HCT116 (cell line): Measurements from ENCODE around the gene CLPSL1. TPM values are rescaled to one million over a fixed set of nuclear protein-coding genes. Genes with fewer than 3 reads are reported as not detected.

Source experiments
- ATAC-seq: fragments of 200-7000 bp; cut with Tn5 transposase; 2 replicates; pipeline ENCODE4 v1.9.1; 2020; ENCODE audit warnings: mild to moderate bottlenecking, moderate library complexity
- BruUV-seq: library from RNA; stranded (reverse); fragments of 400-500 nt; replicated peaks from 2 replicates; lab custom pipeline; 2021; lab: Mats Ljungman, UMichigan
- CTCF ChIA-PET: fragments of 300-600 bp; sonication (Branson Sonifier 250); formaldehyde crosslinking; loops from one replicate; lab custom pipeline; 2021; ENCODE audit warnings: antibody characterized with exemption; lab: Charles Lee
- POLR2A ChIA-PET: fragments of 300-600, 350-600 bp; sonication (Branson Sonifier 250); formaldehyde crosslinking; loops from one replicate; lab custom pipeline; 2021; ENCODE audit warnings: antibody characterized with exemption; lab: Charles Lee
- RAD21 ChIA-PET, 2 experiments: fragments of 300-600 bp; sonication (Branson Sonifier 250); formaldehyde crosslinking; loops; one replicate each; lab custom pipeline; 2023; ENCODE audit warnings: low total read pairs in 2 of 2; ENCODE audit not compliant: uncharacterized antibody in 2 of 2, unreplicated experiment in 2 of 2, low non-redundant PET in 1 of 2; lab: Charles Lee
- DNase-seq: peaks from one replicate; pipeline ENCODE4 v3.0.0-alpha.2; 2010; ENCODE audit warnings: low read depth, low spot score
- H2AFZ ChIP-seq: fragments of 200-600 bp; shearing (Covaris generic), sonication (generic); 2 replicates; pipeline ENCODE4 v1.6.1; 2017; ENCODE audit warnings: low read depth, mixed run types, mixed read lengths, antibody characterized with exemption, low read length; ENCODE audit not compliant: poor library complexity, severe bottlenecking
- H3K27ac ChIP-seq: 2 replicates; pipeline ENCODE4 v1.5.1; 2012; ENCODE audit warnings: low read depth, low read length
- H3K27me3 ChIP-seq: fragments of 200-600 bp; sonication (generic); 2 replicates; pipeline ENCODE4 v1.6.1; 2016; ENCODE audit warnings: mixed run types, low read length, mixed read lengths; ENCODE audit not compliant: insufficient read depth
- H3K36me3 ChIP-seq, 2 experiments: fragments of 200-500 bp in 1 of 2; fragments of 200-600 bp in 1 of 2; sonication (Bioruptor generic) in 1 of 2; sonication (generic) in 1 of 2; 2 replicates each; pipeline versions ENCODE4 v1.5.1 to v1.6.1; 2014 to 2016; ENCODE audit warnings: low read length in 2 of 2, inconsistent platforms in 1 of 2, mixed read lengths in 1 of 2, mixed run types in 1 of 2; ENCODE audit not compliant: insufficient read depth in 2 of 2, control insufficient read depth in 1 of 2
- H3K4me1 ChIP-seq, 2 experiments: fragments of 200-600 bp in 1 of 2; sonication (generic) in 1 of 2; 2 replicates each; pipeline versions ENCODE4 v1.5.1 to v1.6.1; 2012 to 2017; ENCODE audit warnings: low read length in 2 of 2, inconsistent platforms in 1 of 2, mild to moderate bottlenecking in 1 of 2, mixed read lengths in 1 of 2, mixed run types in 1 of 2, moderate library complexity in 1 of 2; ENCODE audit not compliant: insufficient read depth in 2 of 2, control insufficient read depth in 1 of 2
- H3K4me2 ChIP-seq: fragments of 200-600 bp; sonication (generic); 2 replicates; pipeline ENCODE4 v1.6.1; 2017; ENCODE audit warnings: mixed run types, low read length, mixed read lengths
- H3K4me3 ChIP-seq, 2 experiments: fragments of 200-600 bp in 1 of 2; sonication (generic) in 1 of 2; replicated peaks in 1 of 2; 2 replicates each; pipeline ENCODE4 v1.5.1; 2011 to 2016; ENCODE audit warnings: low read length in 2 of 2, control low read depth in 1 of 2, low read depth in 1 of 2, mild to moderate bottlenecking in 1 of 2, mixed read lengths in 1 of 2, mixed run types in 1 of 2
- H3K79me2 ChIP-seq: fragments of 200-600 bp; sonication (generic); 2 replicates; pipeline ENCODE4 v1.6.1; 2017; ENCODE audit warnings: mild to moderate bottlenecking, mixed run types, low read length, moderate library complexity, mixed read lengths; ENCODE audit not compliant: insufficient read depth
- H3K9ac ChIP-seq: fragments of 200-600 bp; sonication (generic); 2 replicates; pipeline ENCODE4 v1.6.1; 2016; ENCODE audit warnings: low read length, mixed read lengths
- H3K9me2 ChIP-seq: fragments of 200-600 bp; sonication (generic), shearing (Covaris generic); 2 replicates; pipeline ENCODE4 v1.6.1; 2017; ENCODE audit warnings: mixed run types, mild to moderate bottlenecking, moderate library complexity; ENCODE audit not compliant: insufficient read depth
- H3K9me3 ChIP-seq, 2 experiments: fragments of 200-500 bp in 1 of 2; fragments of 200-600 bp in 1 of 2; sonication (Bioruptor generic) in 1 of 2; sonication (generic) in 1 of 2; 2 replicates each; pipeline ENCODE4 v1.6.1; 2014 to 2017; ENCODE audit warnings: low read length in 2 of 2, mixed read lengths in 2 of 2, inconsistent platforms in 1 of 2, low read depth in 1 of 2, mild to moderate bottlenecking in 1 of 2, mixed run types in 1 of 2, moderate library complexity in 1 of 2; ENCODE audit not compliant: control insufficient read depth in 1 of 2, insufficient read depth in 1 of 2
- H4K20me1 ChIP-seq: fragments of 200-600 bp; sonication (generic), shearing (Covaris generic); 2 replicates; pipeline ENCODE4 v1.6.1; 2017; ENCODE audit warnings: mixed run types, mild to moderate bottlenecking, moderate library complexity; ENCODE audit not compliant: insufficient read depth
- CBX3 ChIP-seq: IDR thresholded peaks from 2 replicates; pipeline ENCODE4 v1.6.1; 2012; ENCODE audit warnings: low read depth
- CEBPB ChIP-seq: IDR thresholded peaks from 2 replicates; pipeline ENCODE4 v1.6.1; 2012; ENCODE audit warnings: low read depth
- EZH2 ChIP-seq: fragments of 200-600 bp; sonication (generic); IDR thresholded peaks from 2 replicates; pipeline ENCODE4 v1.6.1; 2017; ENCODE audit warnings: antibody characterized with exemption, mixed run types
- JUND ChIP-seq: IDR thresholded peaks from 2 replicates; pipeline ENCODE4 v1.6.1; 2012
- POLR2A ChIP-seq: IDR thresholded peaks from 2 replicates; pipeline ENCODE4 v1.7.0; 2011; ENCODE audit warnings: borderline replicate concordance; ENCODE audit not compliant: insufficient read depth, insufficient read length; ENCODE audit errors: extremely low read depth
- RAD21 ChIP-seq: IDR thresholded peaks from 2 replicates; pipeline ENCODE4 v1.6.1; 2012; ENCODE audit warnings: low read depth, mild to moderate bottlenecking
- SRF ChIP-seq: IDR thresholded peaks from 2 replicates; pipeline ENCODE4 v1.6.1; 2012; ENCODE audit warnings: low read depth
- ZFX ChIP-seq: fragments of 450-650 bp; IDR thresholded peaks from 2 replicates; pipeline ENCODE4 v1.6.1; 2017
- intact Hi-C: fragments of 100-400 bp; cut with micrococcal nuclease; formaldehyde crosslinking; loops from 2 replicates; pipeline ENCODE4 v1.10.0; 2022
- total RNA-seq: library from RNA; stranded (reverse); gene quantifications from one replicate; pipeline ENCODE4 v1.2.1, GENCODE V29; 2021; ENCODE audit not compliant: unreplicated experiment
- TF ChIP-seq, protein P1 (sequence below), 3 experiments: fragments of 200-600 bp in 1 of 3; sonication (generic) in 1 of 3; IDR thresholded peaks in 2 of 3; conservative IDR thresholded peaks in 1 of 3; 2 replicates each; pipeline ENCODE4 v1.5.1; 2012 to 2017; ENCODE audit warnings: low read depth in 2 of 3, low read length in 2 of 3, antibody characterized with exemption in 1 of 3, borderline replicate concordance in 1 of 3, control low read depth in 1 of 3, mild to moderate bottlenecking in 1 of 3, mixed read lengths in 1 of 3, mixed run types in 1 of 3, moderate library complexity in 1 of 3; ENCODE audit not compliant: insufficient read depth in 1 of 3
- TF ChIP-seq, protein P2 (sequence below): IDR thresholded peaks from 2 replicates; pipeline ENCODE4 v1.6.1; 2012; ENCODE audit warnings: low read depth

The CLPSL1 gene
- total RNA-seq, 1 experiment from 2014 or later = not detected

DNA sequence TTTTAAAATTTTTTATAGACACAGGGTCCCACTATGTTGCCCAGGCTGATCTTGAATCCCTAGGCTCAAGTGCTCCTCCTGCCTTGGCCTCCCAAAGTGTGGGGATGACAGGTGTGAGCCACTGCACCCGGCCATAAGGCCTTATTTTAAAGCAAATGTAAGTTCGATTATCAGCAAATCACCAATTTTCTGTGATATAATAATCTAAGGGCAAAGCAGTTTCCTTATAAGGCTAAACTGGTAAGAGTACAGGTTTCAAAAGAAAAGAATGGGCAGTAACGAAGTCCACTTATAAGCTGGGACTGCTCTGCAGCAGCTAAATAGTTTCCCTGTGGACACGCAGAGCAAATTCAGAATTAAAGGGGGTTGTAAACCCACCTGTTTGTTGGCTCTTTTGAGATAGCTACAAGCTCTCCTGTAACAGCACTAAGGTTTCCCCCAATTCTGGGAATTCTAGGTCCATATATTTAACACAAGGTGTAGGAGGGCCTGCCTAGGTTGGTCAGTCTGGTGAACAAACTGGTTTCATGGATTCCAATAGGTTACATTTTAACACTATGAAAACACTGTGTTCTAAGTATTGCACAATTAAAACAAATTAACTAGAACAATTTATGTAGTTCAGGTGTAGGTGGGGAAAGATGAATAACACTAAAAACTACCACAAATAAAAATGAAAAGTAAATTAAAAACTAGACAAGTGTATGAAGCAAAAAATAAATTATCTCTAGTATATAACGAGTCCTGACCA is 50.6 kb downstream of the CLPSL1 start:
- no peak overlapping the region for H3K4me3 ChIP-seq
- H3K9me3 ChIP-seq = no peaks in the 10 kb centered on the region
- no peaks in the 10 kb centered on the region for H3K79me2 ChIP-seq
- ChIA-PET POLR2A (no interaction called here), CTCF (no interaction called here), RAD21 (no interaction called here)
- no peak overlapping the region for H3K4me2 ChIP-seq
- H3K9ac ChIP-seq = no peak overlapping the region
- H3K36me3 ChIP-seq = peaks cover 16 to 21% of the 10 kb centered on the region in 2 experiments; a peak in 2 of 4 replicates
- BruUV-seq = no TSS peak
- ATAC-seq = peak; percentile 25; the same call in 1 of the 2 replicates
- H3K27ac ChIP-seq = no peak overlapping the region
- H4K20me1 ChIP-seq = no peaks in the 10 kb centered on the region
- DNase-seq = no peak
- no peaks in the 10 kb centered on the region for H3K9me2 ChIP-seq
- TF ChIP-seq POLR2A = no peak
- TF ChIP-seq, protein P1, sequence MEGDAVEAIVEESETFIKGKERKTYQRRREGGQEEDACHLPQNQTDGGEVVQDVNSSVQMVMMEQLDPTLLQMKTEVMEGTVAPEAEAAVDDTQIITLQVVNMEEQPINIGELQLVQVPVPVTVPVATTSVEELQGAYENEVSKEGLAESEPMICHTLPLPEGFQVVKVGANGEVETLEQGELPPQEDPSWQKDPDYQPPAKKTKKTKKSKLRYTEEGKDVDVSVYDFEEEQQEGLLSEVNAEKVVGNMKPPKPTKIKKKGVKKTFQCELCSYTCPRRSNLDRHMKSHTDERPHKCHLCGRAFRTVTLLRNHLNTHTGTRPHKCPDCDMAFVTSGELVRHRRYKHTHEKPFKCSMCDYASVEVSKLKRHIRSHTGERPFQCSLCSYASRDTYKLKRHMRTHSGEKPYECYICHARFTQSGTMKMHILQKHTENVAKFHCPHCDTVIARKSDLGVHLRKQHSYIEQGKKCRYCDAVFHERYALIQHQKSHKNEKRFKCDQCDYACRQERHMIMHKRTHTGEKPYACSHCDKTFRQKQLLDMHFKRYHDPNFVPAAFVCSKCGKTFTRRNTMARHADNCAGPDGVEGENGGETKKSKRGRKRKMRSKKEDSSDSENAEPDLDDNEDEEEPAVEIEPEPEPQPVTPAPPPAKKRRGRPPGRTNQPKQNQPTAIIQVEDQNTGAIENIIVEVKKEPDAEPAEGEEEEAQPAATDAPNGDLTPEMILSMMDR (IDR thresholded peaks at IDR 0.05 in 2 of 3, conservative IDR thresholded peaks at IDR 0.05 in 1 of 3; ENCODE audit: borderline replicate concordance in 1 of 3, insufficient read depth in 1 of 3, low read depth in 2 of 3, low read length in 2 of 3) = no peak
- no peak for TF ChIP-seq SRF
- no peak for TF ChIP-seq EZH2
- no peak for TF ChIP-seq CEBPB
- no peak for TF ChIP-seq ZFX
- TF ChIP-seq, protein P2, sequence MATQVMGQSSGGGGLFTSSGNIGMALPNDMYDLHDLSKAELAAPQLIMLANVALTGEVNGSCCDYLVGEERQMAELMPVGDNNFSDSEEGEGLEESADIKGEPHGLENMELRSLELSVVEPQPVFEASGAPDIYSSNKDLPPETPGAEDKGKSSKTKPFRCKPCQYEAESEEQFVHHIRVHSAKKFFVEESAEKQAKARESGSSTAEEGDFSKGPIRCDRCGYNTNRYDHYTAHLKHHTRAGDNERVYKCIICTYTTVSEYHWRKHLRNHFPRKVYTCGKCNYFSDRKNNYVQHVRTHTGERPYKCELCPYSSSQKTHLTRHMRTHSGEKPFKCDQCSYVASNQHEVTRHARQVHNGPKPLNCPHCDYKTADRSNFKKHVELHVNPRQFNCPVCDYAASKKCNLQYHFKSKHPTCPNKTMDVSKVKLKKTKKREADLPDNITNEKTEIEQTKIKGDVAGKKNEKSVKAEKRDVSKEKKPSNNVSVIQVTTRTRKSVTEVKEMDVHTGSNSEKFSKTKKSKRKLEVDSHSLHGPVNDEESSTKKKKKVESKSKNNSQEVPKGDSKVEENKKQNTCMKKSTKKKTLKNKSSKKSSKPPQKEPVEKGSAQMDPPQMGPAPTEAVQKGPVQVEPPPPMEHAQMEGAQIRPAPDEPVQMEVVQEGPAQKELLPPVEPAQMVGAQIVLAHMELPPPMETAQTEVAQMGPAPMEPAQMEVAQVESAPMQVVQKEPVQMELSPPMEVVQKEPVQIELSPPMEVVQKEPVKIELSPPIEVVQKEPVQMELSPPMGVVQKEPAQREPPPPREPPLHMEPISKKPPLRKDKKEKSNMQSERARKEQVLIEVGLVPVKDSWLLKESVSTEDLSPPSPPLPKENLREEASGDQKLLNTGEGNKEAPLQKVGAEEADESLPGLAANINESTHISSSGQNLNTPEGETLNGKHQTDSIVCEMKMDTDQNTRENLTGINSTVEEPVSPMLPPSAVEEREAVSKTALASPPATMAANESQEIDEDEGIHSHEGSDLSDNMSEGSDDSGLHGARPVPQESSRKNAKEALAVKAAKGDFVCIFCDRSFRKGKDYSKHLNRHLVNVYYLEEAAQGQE = no peak
- no peak for TF ChIP-seq RAD21
- TF ChIP-seq CBX3 = no peak
- no peak for TF ChIP-seq JUND
- intact Hi-C loops = no loop called here
- no peaks in the 10 kb centered on the region for H3K4me1 ChIP-seq
- no peaks in the 10 kb centered on the region for H3K27me3 ChIP-seq
- H2AFZ ChIP-seq = no peak overlapping the region
